Effector CD4-positive, alpha-beta T cell (primary cell): ENCODE data around the gene HSBP1.

Experiments
- DNase-seq: peaks from one replicate; pipeline ENCODE4 v3.0.0-alpha.2; 2020

The HSBP1 gene

GRCh38 chr16:83804366-83804765 is 3.4 kb upstream of the HSBP1 start:
- no peak for DNase-seq

DNA sequence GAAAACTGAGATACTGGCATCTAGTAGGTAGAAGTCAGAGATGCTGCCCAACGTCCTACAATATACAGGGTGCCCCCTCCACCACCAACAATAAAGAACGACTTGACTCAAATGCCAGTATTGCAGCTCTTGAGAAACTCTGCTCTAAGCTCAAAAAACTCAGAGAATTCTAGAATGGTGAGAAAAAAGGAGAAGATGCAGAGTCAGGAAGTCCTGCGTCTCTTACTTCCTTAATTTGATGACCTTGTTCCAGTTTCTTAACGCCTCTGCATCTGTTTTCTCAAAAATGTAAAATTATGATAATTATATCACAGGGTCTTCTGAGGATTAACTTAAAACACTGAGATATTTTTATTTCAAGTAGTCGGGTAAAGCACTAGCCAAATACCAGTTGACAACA is 1.7 kb upstream of the HSBP1 start:
- DNase-seq: no peak

DNA sequence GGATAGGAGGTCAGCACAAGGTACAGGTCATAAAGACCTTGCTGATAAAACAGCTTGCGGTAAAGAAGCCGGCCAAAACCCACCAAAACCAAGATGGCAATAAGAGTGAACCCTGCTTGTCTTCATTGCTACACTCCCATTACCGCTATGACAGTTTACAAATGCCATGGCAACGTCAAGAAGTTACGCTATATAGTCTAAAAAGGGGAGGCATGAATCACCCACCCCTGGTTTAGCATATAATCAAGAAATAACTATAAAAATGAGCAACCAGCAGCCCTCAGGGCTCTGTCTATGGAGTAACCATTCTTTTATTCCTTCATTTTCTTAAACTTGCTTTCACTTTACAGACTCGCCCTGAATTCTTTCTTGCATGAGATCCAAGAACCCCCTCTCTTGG is 1.0 kb upstream of the HSBP1 start:
- DNase-seq: no peak

- DNase-seq: no peak
Measured at GRCh38 chr16:83807327-83807709, 460 bp upstream of the HSBP1 start.

GRCh38 chr16:83808573-83809014 is 816 bp downstream of the HSBP1 start:
- no peak for DNase-seq

DNA sequence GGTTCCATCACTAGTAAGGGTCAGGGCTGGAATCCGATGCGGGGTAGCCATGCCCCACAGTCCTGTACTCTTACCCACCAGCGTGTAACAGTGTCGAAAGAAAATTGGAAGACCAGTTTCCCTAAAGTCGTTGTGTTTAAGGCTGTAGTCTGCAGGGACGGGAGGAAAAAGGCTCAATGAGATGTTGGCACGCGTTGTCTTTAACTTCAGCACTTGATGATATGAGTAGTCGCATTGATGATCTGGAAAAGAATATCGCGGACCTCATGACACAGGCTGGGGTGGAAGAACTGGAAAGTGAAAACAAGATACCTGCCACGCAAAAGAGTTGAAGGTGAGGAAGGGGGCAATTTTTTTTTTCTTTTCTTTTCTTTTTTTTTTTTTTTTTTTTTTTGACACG is 1.3 kb downstream of the HSBP1 start:
- no peak for DNase-seq

DNA sequence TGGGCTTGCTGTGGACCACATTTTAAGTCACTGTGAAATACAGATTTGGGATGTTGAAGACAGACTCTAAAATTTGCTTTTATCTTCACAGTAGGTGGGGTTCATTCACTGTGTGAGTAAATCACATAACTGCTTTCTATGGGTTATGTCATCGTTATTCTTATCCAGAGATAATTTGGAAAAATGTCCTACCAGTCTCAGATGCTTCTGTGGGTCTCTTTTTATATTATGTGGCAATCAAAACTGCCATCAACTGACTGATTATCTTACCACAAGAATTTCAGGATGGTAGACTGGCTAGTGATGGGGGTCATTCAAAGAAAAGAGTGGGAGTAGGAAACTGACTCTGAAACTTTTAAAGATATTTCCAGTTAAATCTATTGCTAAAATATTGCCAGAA is 3.1 kb downstream of the HSBP1 start:
- DNase-seq: no peak

DNA sequence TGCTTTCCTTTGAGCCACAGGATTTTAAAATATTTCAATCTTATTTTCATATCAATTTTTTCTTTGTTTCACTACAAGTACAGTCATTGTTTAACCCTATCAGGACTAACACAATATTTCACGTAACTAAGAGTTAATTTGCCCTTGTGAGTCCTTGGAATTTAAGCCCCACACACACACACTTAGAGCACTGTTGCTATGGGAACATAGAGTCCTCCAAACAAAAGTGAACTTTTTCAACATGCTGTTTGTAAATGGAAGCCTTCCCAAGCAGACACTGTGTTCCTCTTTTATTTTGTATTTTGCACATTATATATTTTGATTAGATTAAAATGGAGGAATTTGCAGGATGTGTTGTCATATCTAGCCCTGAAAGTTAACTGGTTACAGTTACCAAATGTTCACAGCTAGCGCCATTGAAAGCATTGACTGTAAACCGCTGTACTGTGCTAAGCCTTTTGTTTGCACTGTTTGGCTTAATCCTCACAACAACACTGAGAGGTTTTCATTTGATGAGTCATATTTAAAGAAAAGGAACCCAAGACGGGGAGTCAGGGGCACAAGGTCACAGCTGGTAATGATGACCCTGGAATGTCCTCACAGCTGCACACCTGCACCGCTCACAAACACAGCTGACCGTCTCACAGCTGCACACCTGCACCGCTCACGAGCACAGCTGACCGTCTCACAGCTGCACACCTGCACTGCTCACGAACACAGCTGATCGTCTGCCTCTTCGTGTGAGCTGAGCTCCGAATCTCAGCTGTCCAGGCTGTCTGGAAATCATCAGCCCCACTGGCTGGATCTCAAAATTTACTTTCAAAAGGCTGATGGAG is 6.3 kb downstream of the HSBP1 start:
- DNase-seq: no peak

DNA sequence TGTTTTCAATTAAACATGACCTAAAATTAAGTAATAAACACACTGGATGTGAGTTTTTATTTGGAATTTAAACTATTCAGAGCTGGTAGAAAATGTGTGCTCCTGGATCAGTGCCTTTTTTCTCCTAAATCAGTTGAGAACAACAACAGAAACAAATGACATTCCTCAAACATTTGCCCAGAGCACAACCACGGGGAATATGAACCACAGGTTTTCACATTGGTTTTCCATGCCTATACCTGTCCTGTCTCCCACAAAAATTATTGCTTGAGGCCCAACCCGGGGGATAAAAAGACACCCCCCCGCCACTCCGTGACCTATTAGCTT is 6.8 kb downstream of the HSBP1 start:
- DNase-seq: no peak

GRCh38 chr16:83817022-83817421 is 9.2 kb downstream of the HSBP1 start:
- no peak for DNase-seq

DNA sequence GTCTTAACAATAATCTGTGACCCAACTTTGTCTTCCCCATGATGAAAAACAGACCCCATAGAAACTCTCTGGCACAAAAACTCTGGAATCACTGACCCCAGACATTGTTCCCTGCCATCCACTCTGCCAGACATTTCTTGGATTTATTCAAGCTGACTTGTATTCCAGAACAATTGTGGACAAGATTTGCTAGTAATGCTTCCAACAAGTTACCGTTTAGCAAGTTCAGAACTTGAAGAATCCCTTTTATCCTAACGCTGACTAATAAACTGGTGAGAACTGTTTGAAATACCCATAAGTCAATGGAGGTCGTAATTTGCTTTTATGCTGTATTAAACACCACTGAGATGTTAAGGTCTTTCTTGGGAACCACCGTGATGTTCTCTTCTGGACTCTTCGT is 10.5 kb downstream of the HSBP1 start:
- no peak for DNase-seq

GRCh38 chr16:83819361-83819760 is 11.6 kb downstream of the HSBP1 start:
- no peak for DNase-seq

- DNase-seq: peak; percentile 66
Measured at GRCh38 chr16:83826146-83826913, 18.6 kb downstream of the HSBP1 start.

DNA sequence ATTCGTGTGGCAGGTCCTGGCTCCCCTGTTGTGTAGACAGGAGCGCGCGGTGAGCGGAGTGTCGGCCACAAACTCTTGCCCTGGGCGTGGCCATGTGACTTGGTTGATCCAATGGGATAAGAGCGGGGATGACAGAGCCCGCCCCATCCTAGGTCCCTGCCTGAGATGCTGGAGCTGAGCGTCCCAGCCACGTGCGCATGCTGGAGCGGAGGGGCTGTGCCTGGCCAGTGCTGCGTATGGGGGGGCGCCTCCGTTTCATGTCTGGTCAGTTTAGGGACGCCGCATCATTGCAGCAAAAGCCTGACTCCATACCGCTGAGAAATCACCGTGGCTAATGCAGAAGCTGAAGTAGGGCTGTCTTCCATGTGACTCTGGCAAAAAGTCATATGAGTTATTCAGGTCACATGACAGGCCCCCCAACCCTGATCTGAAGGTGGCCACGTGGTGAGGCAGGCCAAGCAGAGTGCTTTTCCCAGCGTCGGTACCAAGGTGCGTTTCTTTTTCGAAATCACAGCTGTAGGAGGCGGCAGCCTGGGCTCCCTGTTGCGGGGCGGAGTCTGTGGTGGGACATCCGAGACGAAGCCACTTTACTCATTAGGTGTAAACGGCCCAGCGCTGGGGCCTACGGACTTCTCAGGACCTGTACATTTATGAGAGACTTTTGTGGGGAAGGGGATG is 22.5 kb downstream of the HSBP1 start:
- DNase-seq: no peak

- DNase-seq: no peak
Measured at GRCh38 chr16:83830769-83831455, 23.1 kb downstream of the HSBP1 start.

- DNase-seq: no peak
Measured at GRCh38 chr16:83831456-83831987, 23.7 kb downstream of the HSBP1 start.

GRCh38 chr16:83833921-83834320 is 26.1 kb downstream of the HSBP1 start:
- no peak for DNase-seq

DNA sequence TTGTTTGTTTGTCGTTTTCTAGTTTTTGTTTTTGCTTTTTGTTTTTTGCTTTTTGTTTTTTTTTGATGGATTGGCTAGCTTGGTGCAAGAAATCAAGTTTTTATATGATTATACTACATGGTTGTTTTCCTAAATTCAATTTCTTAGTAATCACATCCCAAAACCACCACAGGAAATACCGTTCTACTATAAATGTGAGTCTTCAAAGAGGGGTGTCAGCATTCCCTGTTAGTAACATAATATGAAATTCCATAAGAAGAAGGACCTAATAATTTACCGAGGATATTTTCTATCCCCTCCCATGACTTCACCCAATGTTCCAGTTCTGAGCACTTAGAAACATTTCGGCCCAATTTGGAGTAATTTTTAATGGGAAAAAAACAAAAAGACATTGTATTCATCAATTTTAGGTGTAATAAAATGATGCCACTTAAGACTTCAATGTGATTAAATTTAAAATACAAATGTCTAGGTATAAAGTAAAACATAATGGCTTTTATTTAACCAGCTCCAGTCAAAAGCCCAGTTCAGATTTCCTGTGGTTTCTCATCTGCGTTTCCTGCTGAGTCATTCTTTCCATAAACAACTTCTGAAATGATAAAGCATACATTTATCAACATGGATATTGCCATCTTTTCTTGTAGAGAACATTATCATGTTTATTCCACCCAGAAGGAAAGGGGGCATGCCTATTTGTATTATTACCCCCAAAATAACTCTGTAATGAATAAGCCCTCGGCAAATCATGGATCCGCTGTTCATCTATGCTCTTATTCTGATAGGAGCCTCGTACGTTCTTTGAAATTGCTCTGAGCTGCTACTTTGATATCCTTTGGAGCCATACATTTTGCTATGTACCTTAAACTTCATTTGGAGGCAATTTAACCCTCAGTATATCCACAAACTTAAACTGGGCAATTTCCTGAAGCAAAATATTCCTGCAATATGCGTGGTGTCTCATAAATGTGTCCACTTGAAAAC is 28.1 kb downstream of the HSBP1 start:
- no peak for DNase-seq

DNA sequence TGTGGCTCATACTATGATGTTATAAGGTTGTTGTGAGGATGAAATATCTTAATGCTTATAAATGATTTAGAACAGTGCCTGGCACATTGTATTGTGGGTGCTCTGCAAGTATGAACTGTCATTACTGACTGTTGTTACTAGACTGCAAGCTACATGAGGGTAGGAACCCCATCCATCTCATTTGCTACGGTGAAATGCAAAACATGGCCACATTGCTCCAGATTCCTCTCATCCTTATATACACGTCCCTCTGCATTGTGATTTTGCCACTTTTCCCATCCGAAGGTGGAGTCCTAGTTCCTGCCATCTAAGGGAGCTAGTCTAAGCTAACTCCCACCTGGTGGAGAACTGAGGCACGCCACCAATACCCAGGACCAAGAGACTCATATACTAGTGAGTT is 29.8 kb downstream of the HSBP1 start:
- no peak for DNase-seq

GRCh38 chr16:83838151-83838550 is 30.4 kb downstream of the HSBP1 start:
- DNase-seq: no peak

DNA sequence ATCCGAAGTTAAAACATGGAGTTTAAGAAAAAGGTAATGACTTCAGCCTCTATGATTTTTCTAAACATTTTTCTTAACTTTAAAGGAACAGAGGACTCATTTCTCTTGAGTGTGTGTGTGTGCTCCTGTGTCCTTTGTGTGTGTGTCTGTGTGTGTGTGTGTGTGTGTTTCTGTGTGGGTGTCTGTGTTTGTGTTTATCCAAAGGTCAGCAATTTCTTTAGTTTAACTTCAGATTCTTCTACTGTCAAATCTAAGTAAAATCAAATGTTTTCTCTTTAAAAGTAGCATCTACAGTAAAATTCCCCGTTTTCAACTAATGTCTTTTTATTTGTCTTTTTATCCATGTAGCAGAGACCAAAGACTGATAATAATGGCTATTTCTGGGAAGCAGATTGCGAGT is 31.8 kb downstream of the HSBP1 start:
- no peak for DNase-seq
